ENCODE results near the gene ZNF526. TPM values are rescaled to one million over a fixed set of nuclear protein-coding genes. Genes with fewer than 3 reads are reported as not detected.
A peak's percentile ranks its signal among the peaks of the same experiment; 100 is the strongest.

Gene ZNF526
- total and polyA plus RNA-seq, 9 of the 15 experiments (the other 6 are each of a cell fraction or from before 2014, with no cell fraction given) = 1.3 to 17.9 (median 6.2) TPM

GRCh38 chr19:42254850-42255765, 35.0 kb downstream of the ZNF526 start, which contains the start of gene ERF (continued):
- TF ChIP-seq PCBP1 (IDR thresholded peaks at IDR 0.05; ENCODE audit: low read depth, low read length, poor library complexity, severe bottlenecking) (peak; percentile 31), CREB3L1 (IDR thresholded peaks at IDR 0.05; ENCODE audit: borderline replicate concordance, low read depth) (no peak), BRCA1 (IDR thresholded peaks at IDR 0.05) (no peak), BRCA1 (CRISPR knock-in tag; IDR thresholded peaks at IDR 0.05) (no peak), TARDBP (IDR thresholded peaks at IDR 0.05) (peak; percentile 62; the same call in 1 of the 2 replicates), SLC30A9 (CRISPR knock-in tag; IDR thresholded peaks at IDR 0.05) (no peak), KDM2B (CRISPR knock-in tag; IDR thresholded peaks at IDR 0.05) (no peak), ZC3H4 (CRISPR knock-in tag; IDR thresholded peaks at IDR 0.05; ENCODE audit: borderline replicate concordance) (no peak), MAZ (CRISPR knock-in tag; conservative IDR thresholded peaks at IDR 0.05 in 1 of 2, IDR thresholded peaks at IDR 0.05 in 1 of 2) (peak; percentile 68 to 83; a peak in 3 of 4 replicates), TEAD1 (CRISPR knock-in tag; IDR thresholded peaks at IDR 0.05) (no peak), GTF2B (IDR thresholded peaks at IDR 0.05; ENCODE audit: extremely low read depth, insufficient read length) (no peak), RFX5 (IDR thresholded peaks at IDR 0.05; ENCODE audit: low read depth, low read length) (no peak), MCM5 (IDR thresholded peaks at IDR 0.05; ENCODE audit: low read depth) (no peak), MECOM (CRISPR knock-in tag; IDR thresholded peaks at IDR 0.05) (no peak), ZNF184 (CRISPR knock-in tag; IDR thresholded peaks at IDR 0.05) (no peak), DPF2 (IDR thresholded peaks at IDR 0.05) (no peak), RFX7 (CRISPR knock-in tag; IDR thresholded peaks at IDR 0.05) (no peak), XRCC4 (IDR thresholded peaks at IDR 0.05; ENCODE audit: extremely low read depth, insufficient read depth, insufficient read length) (no peak), RERE (CRISPR knock-in tag; IDR thresholded peaks at IDR 0.05; ENCODE audit: borderline replicate concordance) (no peak)

Data from K562 (cell line).